Measurements from ENCODE around the gene C9orf50. TPM values are rescaled to one million over a fixed set of nuclear protein-coding genes. Genes with fewer than 3 reads are reported as not detected.
"Not testable (repeated sequence)": the region's sequence is repeated elsewhere in the genome, so short reads cannot be mapped to it uniquely, and the experiment has no call there.

C9orf50 gene
- polyA plus RNA-seq, 3 donors, result 0.04 TPM; not detected in 2

DNA sequence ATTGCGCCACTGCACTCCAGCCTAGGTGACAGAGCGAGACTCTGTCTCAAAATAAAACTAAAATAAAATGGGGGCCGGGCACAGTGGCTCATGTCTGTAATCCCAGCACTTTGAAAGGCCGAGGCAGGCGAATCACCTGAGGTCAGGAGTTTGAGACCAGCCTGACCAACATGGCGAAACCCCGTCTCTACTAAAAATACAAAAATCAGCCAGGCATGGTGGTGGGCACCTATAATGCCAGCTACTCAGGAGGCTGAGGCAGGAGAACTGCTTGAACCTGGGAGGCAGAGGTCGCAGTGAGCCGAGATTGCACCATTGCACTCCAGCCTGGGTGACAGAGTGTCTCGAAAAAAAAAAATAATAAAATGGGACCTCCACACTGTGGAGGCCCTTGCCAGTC is 15.4 kb upstream of the C9orf50 start:
- WGBS, 3 donors, result 90 to 95% (median 91%) methylated on average over 10 of the region's 10 CpGs
- not testable (repeated sequence) for H3K27ac ChIP-seq (ENCODE audit: low read depth, low read length)

DNA sequence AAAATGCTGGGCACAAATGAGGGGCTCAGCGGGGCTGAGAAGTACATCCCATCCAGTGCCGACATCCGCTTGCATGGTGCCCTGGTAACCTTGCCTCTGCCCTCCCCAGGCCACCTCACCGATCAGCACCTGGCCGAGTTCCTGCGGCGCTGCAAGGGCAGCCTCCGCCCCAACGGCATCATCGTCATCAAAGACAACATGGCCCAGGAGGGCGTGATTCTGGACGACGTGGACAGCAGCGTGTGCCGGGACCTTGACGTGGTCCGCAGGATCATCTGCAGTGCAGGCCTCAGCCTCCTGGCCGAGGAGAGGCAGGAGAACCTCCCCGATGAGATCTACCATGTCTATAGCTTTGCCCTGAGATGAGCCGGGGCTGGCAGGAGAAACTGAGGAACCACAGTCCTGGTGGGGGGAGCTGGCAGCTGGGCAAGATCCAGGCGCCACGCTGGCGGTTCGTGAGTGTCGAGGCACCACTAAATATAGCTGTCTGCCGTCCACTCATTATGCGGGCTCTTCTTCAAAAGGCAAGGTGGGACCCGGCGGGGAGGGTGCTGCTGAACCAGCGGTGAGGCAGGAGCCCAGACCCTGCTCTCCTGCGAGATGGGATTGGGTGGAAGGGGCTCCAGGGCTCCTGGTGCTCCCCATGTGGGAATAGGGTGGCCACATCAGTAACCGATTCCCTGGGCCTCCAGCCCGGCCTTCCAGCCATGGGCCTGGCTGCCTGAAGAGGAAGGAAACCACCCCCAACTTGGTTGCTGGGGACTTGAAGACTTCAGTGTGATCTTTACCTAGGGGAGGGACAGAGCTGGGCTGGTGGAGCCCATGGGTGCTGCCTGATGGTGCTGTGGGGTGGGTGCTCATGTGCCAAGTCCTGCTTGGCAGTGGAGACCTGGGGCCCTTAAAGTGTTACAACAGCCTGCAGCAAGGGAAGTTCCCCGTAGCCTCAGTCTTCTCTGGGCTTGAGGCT is 14.5 kb upstream of the C9orf50 start:
- WGBS, 3 donors, result 89 to 92% (median 89%) methylated on average over 33 to 34 of the region's 34 CpGs
- H3K27ac ChIP-seq (ENCODE audit: low read depth, low read length), result no peak overlapping the region

DNA sequence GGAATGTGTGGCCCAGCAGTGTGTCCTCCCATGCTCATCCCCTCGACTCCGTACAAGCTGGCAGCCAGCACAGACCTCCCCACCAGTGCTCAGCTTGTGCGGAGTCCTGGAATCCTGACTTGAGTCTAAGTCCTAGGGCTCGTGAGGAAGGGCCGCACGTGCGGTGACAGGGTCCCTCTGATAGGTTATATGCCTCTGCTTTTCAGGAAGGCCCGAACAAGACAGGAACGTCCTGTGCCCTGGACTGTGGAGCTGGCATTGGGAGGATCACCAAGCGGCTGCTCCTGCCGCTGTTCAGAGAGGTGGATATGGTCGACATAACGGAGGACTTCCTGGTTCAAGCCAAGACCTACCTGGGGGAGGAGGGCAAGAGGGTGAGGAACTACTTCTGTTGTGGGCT is 12.9 kb upstream of the C9orf50 start:
- H3K27ac ChIP-seq (ENCODE audit: low read depth, low read length), result no peak overlapping the region
- 74 to 87% (median 84%) methylated on average over 12 to 13 of the region's 13 CpGs for WGBS, 3 donors

DNA sequence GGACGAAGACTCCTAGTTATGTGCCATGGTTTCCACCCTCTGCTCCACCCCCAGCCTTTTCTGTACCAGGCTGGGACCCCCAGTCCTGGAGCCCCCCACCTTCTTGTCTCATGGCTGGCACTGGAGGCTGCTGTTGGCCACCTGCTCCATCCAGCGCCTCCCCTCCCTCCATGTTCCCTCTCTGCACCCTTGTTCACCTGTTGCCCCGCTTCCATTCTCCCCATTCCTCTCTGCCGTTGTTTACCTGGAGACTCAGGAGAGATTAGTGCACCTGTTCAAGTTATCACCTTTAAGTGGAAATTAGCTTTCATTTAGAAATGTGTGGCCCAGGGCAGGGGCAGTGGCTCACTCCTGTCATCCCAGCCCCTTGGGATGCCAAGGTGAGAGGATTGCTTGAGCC is 12.3 kb upstream of the C9orf50 start:
- no peak overlapping the region for H3K27ac ChIP-seq (ENCODE audit: low read depth, low read length)
- 90 to 97% (median 93%) methylated on average over 4 of the region's 4 CpGs for WGBS, 3 donors

DNA sequence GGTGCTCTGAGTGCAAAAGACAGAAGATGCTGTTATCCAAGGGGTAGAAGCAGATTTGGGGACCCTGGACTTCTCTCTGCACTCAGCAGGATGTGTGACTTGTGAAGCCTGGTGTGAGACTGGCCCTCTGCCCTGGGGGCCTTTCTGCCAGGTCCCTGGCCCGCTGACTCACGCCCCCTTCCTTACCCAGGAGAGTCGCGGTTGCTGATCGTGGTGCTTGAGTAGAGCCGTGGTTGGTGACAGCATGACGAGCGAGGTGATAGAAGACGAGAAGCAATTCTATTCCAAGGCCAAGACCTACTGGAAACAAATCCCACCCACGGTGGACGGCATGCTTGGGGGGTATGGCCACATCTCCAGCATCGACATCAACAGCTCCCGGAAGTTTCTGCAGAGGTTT is 11.6 kb upstream of the C9orf50 start:
- 71 to 81% (median 81%) methylated on average over 13 of the region's 13 CpGs for WGBS, 3 donors
- H3K27ac ChIP-seq (ENCODE audit: low read depth, low read length), result no peak overlapping the region

DNA sequence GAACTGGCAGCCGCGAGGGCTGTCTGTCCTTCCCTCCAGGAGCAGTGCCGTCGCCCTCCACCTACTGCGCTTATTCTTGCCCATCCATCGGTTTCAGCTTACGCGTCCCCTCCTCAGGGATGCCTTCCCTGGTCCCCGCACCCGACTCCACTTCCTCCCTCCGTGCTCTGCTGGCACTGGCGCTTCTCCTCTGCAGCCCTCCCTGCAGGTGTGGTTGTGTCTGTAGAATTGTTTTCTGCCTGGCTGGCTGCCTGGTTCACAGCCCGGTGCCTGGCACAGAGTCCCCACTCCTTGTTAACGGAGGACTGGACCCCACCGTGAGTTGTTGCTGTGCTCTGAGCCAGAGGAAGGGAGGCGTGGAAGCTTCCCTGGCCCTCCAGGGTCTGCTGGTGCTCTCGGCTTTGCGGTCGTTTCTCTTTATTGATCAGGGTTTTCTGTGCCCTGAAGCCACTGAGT is 10.8 kb upstream of the C9orf50 start:
- WGBS, 3 donors, result 69 to 75% (median 75%) methylated on average over 19 of the region's 19 CpGs
- no peak overlapping the region for H3K27ac ChIP-seq (ENCODE audit: low read depth, low read length)

DNA sequence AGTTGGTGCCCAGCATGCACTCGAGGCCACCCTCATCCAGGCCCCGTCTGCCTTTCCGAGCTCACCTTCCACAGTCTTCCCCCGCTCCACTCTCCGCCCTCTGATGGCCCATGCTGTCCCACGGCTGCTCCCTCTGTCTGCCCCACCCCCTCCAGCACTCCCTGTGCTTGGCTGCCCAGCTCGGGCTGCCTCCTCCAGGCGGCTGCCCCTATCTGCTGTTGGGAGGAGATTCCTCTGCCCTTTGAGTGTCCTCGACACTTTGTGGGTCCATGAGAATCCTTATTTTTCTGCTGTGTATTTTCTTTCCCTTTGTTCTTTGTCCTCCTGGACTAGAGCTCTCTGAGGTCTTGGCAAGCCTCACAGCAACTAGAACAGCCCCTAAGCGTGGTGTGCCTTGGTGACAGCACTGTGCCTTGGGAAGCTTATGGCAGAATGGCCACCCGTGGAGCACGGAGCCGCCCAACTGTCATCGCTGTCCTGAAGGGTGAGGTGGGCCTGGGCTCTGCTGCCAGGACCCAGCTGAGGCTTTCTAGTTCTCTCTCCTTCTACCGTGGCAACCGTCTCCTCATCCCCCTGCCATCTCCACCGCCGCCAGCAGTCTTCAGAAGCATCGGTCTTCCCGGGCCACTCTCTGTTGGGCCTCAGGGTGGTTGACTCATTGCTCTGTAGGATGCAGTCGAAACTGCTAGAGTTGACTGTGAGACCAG is 10.2 kb upstream of the C9orf50 start:
- 66 to 81% (median 77%) methylated on average over 21 of the region's 21 CpGs for WGBS, 3 donors
- H3K27ac ChIP-seq (ENCODE audit: low read depth, low read length), result no peak overlapping the region

DNA sequence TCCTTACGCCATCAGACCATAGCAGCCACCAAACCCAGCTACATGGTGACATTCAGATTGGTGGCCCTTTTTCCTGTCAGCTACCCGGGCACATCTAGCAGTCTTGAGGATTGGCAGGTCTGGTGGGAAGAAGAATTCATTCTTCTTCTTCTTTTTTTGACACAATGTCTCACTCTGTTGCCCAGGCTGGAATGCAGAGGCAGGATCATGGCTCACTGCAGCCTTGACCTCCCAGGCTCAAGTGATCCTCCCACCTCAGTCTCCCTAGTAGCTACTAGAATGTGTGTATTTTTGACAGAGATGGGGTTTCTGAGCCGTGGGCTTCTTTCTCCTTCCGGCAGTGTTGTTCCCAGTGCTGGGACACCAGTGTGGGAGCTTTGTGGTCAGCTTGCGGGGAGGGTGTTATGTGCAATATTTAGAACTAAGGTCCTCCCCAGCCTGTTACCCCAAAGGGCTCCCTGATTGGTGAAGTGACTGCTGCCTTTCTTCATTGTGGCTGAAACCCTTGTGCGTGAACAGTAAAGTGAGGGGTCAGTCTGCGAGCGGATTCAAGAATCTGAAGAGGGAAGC is 8.4 kb upstream of the C9orf50 start:
- no peak overlapping the region for H3K27ac ChIP-seq (ENCODE audit: low read depth, low read length)
- 69 to 86% (median 77%) methylated on average over 8 of the region's 8 CpGs for WGBS, 3 donors

DNA sequence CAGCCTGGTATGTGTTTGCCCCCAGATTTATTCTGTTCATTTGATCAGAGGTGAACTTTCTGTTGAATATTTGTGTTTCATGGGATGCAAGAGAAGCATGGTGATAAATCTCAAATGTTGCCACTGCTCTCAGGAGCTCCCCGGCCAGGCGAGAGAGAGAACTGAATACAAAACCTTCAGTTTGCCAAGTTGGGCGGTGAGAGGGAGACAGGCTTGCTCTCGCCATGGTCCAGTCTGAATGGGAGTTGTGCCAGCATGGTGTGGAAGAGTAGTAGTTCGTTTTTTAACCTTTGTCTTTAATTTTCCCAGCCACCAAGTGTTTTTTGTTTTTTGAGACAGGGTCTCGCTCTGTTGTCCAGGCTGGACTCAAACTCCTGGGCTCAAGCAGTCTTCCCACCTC is 7.8 kb upstream of the C9orf50 start:
- no peak overlapping the region for H3K27ac ChIP-seq (ENCODE audit: low read depth, low read length)
- 64 to 79% (median 72%) methylated on average over 6 of the region's 6 CpGs for WGBS, 3 donors

DNA sequence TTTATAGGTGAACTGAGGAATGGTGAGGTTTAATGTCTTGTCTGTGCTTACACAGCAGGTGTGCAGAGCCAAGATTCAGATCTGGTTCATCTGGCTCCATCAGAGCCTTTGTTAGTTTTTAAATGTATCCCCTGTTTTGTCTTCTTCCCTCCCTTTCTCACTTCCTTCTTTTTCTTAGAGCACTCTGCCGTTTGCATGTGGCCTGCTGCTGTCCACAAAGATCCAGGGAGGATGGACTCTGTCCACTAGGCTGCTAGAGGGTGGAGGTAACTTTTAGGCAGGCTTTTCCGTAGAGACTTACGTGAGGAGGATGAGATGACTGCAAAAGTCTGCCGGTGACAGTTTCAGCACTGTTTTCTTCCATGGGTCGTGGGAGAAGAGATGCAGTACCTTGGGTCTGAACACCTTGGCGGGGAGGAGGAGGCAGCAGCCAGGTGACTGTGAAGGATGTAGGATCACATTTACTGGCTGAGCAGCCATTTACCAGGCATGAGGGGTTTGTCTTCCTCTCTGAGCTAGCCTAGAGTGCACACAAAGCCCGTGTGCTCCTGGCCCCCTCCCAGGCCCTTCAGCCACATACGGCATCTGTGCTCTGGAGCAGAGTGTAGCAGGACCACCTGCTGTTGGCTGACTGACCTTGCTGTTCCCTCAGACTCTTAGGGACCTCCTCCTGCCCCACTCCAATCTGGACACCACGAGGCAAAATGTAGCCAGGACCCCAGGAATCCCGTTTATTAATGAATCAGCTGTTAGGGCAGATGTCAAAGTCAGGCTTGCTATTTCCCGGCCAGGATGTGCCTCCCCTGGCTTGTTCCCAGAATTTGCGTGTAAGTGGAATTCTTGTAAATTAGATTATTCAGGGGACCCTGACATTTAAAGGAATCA is 6.9 kb upstream of the C9orf50 start:
- no peak overlapping the region for H3K27ac ChIP-seq (ENCODE audit: low read depth, low read length)
- 39 to 51% (median 44%) methylated on average over 12 of the region's 12 CpGs for WGBS, 3 donors

DNA sequence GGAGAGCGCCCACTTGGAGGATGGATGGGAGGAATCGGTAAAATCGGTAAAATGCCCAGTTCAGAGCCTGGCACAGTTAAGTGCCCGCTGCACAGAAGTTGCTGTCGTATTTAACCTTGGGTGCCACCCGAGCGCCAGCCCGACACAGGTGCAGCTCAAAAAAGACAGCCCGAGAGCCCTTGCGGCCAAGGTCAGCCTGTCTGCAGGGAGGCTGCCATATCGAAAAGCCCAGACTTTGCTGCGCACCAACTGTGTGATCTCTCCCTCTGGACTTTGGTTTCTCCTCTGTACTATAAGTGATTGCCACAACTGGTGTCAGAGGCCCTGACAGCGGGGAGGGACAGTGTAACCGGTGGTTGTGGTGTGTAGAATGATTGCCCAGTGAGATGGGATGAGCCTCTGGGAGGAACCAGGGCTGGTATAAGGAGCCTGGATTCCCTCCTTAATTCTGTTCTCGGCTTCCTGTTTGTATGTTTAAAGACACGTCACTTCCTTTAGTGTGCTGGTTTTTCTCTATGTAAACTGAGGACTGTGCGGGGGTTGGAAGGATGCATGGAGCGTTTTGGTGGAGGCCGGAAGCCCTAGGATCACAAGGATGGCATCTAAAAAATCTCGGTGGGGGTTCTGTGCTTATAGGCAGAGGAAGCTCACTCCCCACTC is 5.9 kb upstream of the C9orf50 start:
- peak overlapping the region; percentile 29 for H3K27ac ChIP-seq (ENCODE audit: low read depth, low read length)
- 2 to 3% (median 2%) methylated on average over 20 of the region's 20 CpGs for WGBS, 3 donors

DNA sequence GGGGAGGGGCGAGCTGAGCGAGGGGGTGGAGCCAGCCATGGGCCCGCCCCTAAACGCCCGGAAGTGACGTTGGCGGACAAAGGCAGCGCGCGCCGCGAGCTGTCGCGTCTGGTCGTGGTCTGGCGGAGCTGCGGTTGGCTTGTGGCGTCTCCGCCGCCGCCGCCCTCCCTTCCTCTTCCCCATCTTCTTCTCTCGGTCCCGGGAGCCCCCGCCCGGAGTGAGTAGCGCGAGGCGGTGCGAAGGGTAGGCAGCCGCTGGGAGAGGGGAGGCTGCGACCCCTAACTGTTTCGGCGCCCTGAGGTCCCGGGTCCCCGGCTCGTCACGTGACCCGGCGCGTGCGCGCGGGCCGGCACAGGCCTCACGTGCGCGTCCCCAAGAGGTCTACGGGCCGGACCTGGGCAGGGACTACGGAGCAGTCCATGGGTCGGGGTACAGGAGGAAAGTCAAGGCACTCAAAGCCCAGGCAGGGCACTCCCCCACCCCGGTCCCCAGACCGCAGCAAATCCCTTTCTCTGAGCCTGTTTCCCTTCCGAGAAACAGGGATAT is 5.3 kb upstream of the C9orf50 start, which contains the start of gene NTMT1:
TSS of gene NTMT1 (plus strand) at position 85 of the 546 bp plus-strand sequence. CDS start 6,541 bp downstream, outside the sequence.
- peak within 1 kb of the TSS; percentile 29 for H3K27ac ChIP-seq (ENCODE audit: low read depth, low read length)
- WGBS, 3 donors, result 0 to 1% (median 0%) methylated on average over 52 to 55 of the region's 55 CpGs

DNA sequence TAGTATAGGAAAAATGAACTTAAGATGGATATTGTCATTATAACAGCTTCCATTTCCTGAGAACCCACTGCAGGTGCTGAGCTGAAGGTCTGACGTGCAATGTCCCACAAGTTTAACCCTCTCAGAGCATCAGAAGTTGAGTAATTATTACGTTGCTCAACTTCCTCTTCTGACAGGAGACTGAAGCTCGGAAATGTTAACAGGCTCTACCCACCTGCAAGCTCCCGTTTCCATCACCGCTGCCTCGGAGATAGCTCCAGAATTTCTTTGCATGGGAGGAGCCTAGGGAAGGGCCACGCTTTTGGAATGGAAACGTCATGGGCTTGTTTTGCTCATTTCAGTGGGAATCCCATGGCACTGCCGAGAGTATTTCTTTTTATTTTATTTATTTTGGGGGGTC is 4.0 kb upstream of the C9orf50 start:
- WGBS, 3 donors, result 20 to 28% (median 25%) methylated on average over 9 of the region's 9 CpGs
- no peak overlapping the region for H3K27ac ChIP-seq (ENCODE audit: low read depth, low read length)

DNA sequence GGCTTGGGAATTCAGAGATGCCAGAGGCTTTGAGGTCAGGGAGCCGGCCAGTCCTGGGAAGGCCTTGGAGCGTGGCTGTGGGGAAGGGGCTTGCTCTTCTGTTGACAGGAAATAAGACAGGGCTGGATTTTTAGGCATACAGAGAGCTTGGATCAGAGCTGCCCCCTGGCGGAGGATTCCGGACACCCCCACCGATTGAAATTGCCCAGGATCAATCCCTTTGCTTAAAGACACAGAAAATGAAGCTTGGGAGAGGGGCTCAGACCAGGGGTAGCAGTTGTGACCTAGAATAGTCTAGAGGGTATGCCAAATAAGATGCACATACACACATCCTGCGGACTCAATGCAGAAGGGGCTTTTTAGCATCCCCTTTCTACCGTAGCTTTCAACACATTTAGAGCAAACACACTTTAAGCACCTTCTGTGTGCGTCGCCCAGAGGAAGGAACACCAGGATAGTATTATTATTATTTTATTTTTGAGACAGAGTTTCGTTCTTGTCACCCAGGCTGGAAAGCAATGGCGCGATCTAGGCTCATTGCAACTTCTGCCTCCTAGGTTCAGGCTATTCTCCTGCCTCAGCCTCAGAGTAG is 3.4 kb upstream of the C9orf50 start:
- WGBS, 3 donors, result 30 to 43% (median 42%) methylated on average over 12 of the region's 12 CpGs
- no peak overlapping the region for H3K27ac ChIP-seq (ENCODE audit: low read depth, low read length)

DNA sequence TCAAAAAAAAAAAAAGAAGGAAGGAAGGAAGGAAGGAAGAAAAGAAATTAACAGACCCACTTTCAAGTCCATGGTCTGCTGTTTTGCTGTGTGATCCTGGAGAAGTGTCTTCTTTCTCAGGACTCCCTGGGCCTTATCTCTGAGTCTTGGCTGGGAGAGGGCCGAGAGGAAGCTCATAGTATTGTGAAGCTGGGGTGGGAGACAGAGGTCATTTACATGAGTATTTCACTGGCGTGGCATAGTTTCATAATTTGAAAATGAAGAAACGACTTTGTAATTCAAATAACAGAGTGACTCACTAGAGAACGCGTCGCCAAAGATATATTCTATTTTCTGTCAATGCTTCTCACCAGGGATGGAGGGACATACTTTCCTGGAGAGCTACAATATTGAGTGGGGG is 2.4 kb upstream of the C9orf50 start:
- 28 to 76% (median 41%) methylated on average over 6 of the region's 6 CpGs for WGBS, 3 donors
- no peak overlapping the region for H3K27ac ChIP-seq (ENCODE audit: low read depth, low read length)

DNA sequence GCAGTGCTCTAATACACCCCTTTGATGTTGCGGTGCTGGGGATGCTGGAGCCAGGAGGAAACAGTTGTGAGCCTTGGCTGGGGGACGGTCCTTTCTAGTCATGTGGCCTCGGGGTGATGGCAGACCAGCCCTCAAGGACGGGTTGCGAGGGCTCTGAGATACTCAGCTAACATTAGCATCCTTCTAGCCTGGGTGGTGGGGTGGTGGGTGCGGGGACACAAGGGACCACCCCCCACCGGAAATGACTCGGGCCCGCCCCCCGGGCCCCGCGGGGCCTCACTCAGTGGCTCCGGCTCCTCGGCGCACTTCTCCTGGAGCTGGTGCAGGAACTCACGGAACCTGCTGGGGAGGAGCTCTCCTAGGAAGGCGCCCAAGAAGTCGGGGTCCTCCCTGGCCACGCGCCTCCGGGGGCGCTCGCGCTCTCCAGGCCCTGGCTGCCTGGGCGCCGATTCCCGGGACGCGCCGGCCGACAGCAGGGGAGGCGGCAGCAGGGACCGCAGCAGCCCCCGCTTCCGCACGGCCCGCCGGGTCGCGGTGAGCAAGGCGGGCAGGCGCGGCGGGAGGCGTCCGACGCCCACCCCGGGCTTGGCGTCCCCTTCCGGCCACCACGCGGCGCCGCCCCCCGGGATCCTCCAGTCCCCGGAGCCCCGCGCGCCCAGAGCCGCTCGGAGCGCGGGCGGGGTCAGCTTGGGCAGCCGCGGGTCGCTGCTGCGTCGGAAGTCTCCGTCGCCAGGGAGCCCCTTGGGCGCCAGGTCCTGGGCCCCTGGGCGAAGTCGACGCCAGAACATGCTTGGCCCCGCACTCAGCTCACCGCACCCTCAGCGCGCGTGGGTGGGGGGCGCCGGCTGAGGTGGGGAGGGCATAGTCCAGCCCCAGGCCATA is 873 bp downstream of the C9orf50 start:
- no peak overlapping the region for H3K27ac ChIP-seq (ENCODE audit: low read depth, low read length)
- 1 to 2% (median 2%) methylated on average over 64 to 82 of the region's 82 CpGs for WGBS, 3 donors

All from adipose tissue (tissue), 3 donors.